Uterus (tissue), 4 donors: ENCODE results near the gene ARAP1. TPM values are rescaled to one million over a fixed set of nuclear protein-coding genes. Genes with fewer than 3 reads are reported as not detected.

Experiments
- DNase-seq, 2 donors: peaks; one replicate each; pipeline ENCODE4 v3.0.0-alpha.2; 2019 to 2020
- H3K27ac ChIP-seq, 2 donors: fragments of 200-600 bp; sonication (generic); 1 replicate in 1 of 2; 2 replicates in 1 of 2; pipeline ENCODE4 v1.5.1; 2016 to 2018
- H3K27me3 ChIP-seq, 2 donors: fragments of 200-600 bp; sonication (generic); one replicate each; pipeline ENCODE4 v1.5.1; 2018 to 2019; ENCODE audit warnings: control low read depth in 1 of 2
- H3K36me3 ChIP-seq, 2 donors: fragments of 200-600 bp; sonication (generic); one replicate each; pipeline ENCODE4 v1.5.1; 2019; ENCODE audit warnings: control low read depth in 1 of 2
- H3K4me1 ChIP-seq, 2 donors: fragments of 200-600 bp; sonication (generic); one replicate each; pipeline ENCODE4 v1.5.1; 2018 to 2019; ENCODE audit warnings: control low read depth in 1 of 2
- H3K4me3 ChIP-seq, 2 donors: fragments of 200-600 bp; sonication (generic); 1 replicate in 1 of 2; 2 replicates in 1 of 2; pipeline ENCODE4 v1.5.1; 2018 to 2019; ENCODE audit warnings: mild to moderate bottlenecking in 1 of 2
- H3K9me3 ChIP-seq, 2 donors: fragments of 200-600 bp; sonication (generic); one replicate each; pipeline ENCODE4 v1.5.1; 2019; ENCODE audit warnings: control low read depth in 1 of 2
- CTCF ChIP-seq, 4 experiments: fragments of 200-600 bp in 2 of 4; fragments of 450-650 bp in 2 of 4; sonication (generic) in 2 of 4; IDR thresholded peaks; one replicate each; pipeline ENCODE4 v1.5.1; 2016 to 2019; ENCODE audit warnings: antibody characterized with exemption in 4 of 4, mild to moderate bottlenecking in 2 of 4, moderate library complexity in 1 of 4
- POLR2A ChIP-seq, 2 donors: fragments of 450-650 bp; IDR thresholded peaks; one replicate each; pipeline ENCODE4 v1.6.1; 2016; ENCODE audit warnings: antibody characterized with exemption in 2 of 2, mild to moderate bottlenecking in 1 of 2, moderate library complexity in 1 of 2
- intact Hi-C: fragments of 100-400 bp; cut with DNase I; formaldehyde crosslinking; loops from one replicate; pipeline ENCODE4 v1.15.1; 2023; ENCODE audit warnings: low total_unique reads
- total RNA-seq, 4 donors: library from RNA; depleted of rRNA in 3 of 4; stranded (reverse); fragments of >200 nt in 3 of 4; gene quantifications; one replicate each; pipeline versions ENCODE4 v1.1.0 to v1.2.4, GENCODE V29; 2014 to 2023
- donor health status: DM: yes; HTN: yes; CAD: no.

Gene ARAP1
- total RNA-seq: 100 to 1,000 TPM in 1 of 4 donors, 10 to 100 TPM in 3; 21.3 to 222 (median 70.4) TPM

DNA sequence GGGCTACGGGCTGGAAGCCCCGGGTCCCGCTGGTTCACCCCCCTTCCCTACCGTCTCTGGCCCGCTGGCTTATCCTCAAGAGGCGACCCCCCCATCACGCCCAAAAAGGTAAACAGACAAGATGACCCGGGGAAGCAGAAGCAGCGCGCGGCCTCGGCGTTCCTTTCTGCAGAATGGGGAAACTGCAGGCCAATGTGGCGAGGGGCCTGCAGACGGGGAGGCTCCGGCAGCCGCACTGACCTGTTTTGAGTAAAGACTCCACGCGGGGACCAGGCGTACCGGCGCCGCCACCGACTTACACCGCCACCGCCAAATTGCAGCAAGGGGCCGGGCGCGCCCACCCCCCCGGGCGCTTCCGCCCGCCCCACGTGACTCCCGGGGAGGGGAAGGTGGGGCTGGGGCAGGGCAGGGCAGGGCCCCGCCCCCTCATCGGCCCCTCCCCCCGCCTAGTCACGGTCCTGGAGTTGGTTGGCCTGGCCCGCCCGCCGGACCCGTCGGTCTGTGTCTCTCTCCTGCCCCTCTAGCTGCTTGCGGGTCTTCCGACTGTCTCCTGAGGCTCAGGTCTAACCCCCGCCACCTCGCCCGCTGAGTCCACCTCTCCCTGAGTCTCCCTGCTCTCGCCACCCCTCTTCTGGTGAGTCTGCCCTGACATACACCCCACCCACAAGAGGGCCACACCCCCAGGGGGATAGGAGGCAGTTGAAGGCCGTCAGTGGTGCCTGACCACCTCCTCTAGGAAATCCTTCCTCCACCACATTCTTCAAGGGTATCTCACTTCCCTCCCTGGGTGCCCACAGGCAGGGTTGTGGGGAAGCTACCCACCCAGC lies at the start of gene ARAP1:
TSS of gene ARAP1 (minus strand) at position 321 of the 827 bp plus-strand sequence. CDS start 25,280 bp downstream, outside the sequence.
- TF ChIP-seq CTCF (IDR thresholded peaks at IDR 0.05): no peak
- Histone ChIP-seq H3K4me1 (peaks cover 0 to 18% of the 10 kb centered on the region in 2 donors), H3K36me3 (no peaks in the 10 kb centered on the region), H3K4me3 (peak within 1 kb of the TSS; percentile 49 to 58), H3K9me3 (no peaks in the 10 kb centered on the region), H3K27me3 (no peaks in the 10 kb centered on the region), H3K27ac (peak within 1 kb of the TSS; percentile 60 to 66)
- DNase-seq: peak; percentile 71 to 77
- intact Hi-C loops: no loop called here

GRCh38 chr11:72799441-72799840 lies 47.2 kb upstream of the ARAP1 start:
- TF ChIP-seq POLR2A (IDR thresholded peaks at IDR 0.05) (no peak), CTCF (IDR thresholded peaks at IDR 0.05) (no peak)
- intact Hi-C loops: no loop called here
- no peaks in the 10 kb centered on the region for H3K4me1 ChIP-seq
- DNase-seq: no peak
- no peak overlapping the region for H3K4me3 ChIP-seq
- no peak overlapping the region for H3K27ac ChIP-seq
- no peaks in the 10 kb centered on the region for H3K36me3 ChIP-seq
- H3K27me3 ChIP-seq: no peaks in the 10 kb centered on the region
- no peaks in the 10 kb centered on the region for H3K9me3 ChIP-seq

DNA sequence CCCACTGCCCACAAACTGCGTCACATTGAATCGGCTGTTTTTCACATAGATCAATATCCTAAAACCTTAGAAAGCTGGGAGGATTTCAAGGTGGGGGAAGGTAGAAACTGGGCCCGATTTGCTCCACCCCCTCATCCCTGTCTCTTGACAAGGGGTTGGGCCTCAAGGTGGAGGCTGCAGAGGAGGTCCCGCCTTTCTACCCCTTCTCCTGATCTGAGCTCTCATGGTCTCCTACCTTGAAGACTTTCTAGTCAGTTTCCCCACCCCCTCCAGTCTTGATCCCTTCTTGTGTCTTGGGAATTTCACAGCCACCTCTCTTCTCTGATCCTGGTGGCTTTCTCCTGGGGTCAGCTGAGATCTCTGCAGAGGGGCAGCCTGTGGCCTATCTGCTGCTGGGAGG lies 46.2 kb upstream of the ARAP1 start:
- intact Hi-C loops: no loop called here
- no peak for DNase-seq
- Histone ChIP-seq H3K4me1 (no peaks in the 10 kb centered on the region), H3K9me3 (no peaks in the 10 kb centered on the region), H3K27me3 (no peaks in the 10 kb centered on the region), H3K36me3 (no peaks in the 10 kb centered on the region), H3K27ac (no peak overlapping the region), H3K4me3 (no peak overlapping the region)
- no peak for TF ChIP-seq CTCF (IDR thresholded peaks at IDR 0.05)
- TF ChIP-seq POLR2A (IDR thresholded peaks at IDR 0.05): no peak

GRCh38 chr11:72793425-72794367 lies 41.5 kb upstream of the ARAP1 start, which contains the start of gene STARD10:
Gene STARD10, minus strand, starts transcription at chr11:72794047. Its CDS starts 12,866 bp downstream, at chr11:72781181.
- Histone ChIP-seq H3K36me3 (no peaks in the 10 kb centered on the region), H3K27me3 (no peaks in the 10 kb centered on the region), H3K4me1 (peaks cover 8 to 9% of the 10 kb centered on the region in 2 donors), H3K27ac (peak within 1 kb of the TSS; percentile 95 to 100), H3K9me3 (no peaks in the 10 kb centered on the region), H3K4me3 (peak within 1 kb of the TSS; percentile 61 to 62)
- peak; percentile 62 to 76 for TF ChIP-seq POLR2A (IDR thresholded peaks at IDR 0.05)
- peak; percentile 95 to 100 (median 100) for TF ChIP-seq CTCF (IDR thresholded peaks at IDR 0.05)
- peak; percentile 97 for DNase-seq
- intact Hi-C loops: no loop called here
